SH-SY5Y (cell line): ENCODE data around the gene SCGB2B2.

Experiments
- GATA2 ChIP-seq: IDR thresholded peaks from 2 replicates; pipeline ENCODE4 v1.6.1; 2011; ENCODE audit warnings: mild to moderate bottlenecking, low read depth, low read length
- GATA3 ChIP-seq: IDR thresholded peaks from 2 replicates; pipeline ENCODE4 v1.6.1; 2011; ENCODE audit warnings: low read depth, mild to moderate bottlenecking, low read length, moderate library complexity

DNA sequence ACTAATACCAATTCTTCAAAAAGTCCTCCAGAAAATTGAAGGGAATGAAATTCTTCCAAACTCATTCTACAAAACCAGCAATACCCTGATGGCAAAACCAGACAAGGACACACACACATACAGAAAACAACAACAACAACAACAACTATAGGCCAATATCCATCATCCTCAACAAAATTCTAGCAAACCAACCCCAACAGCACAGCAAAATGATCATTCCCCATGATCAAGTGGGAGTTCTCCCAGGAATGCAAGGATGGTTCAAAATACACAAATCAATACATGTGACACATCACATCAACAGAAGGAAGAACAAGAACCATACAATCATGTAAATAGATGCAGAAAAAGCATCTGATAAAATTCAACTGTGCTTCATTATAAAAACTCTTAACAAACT lies 38.4 kb upstream of the SCGB2B2 start:
- no peak for TF ChIP-seq GATA3
- no peak for TF ChIP-seq GATA2
